Hippocampal formation (tissue), 2 donors: ENCODE measurements around the gene CASP6.
A peak's percentile ranks its signal among the peaks of the same experiment; 100 is the strongest.

Experiments used
- DNase-seq, 2 donors: peaks; one replicate each; lab custom pipeline; 2025; lab: John Stamatoyannopoulos, UW

The CASP6 gene

GRCh38 chr4:109671350-109671749 is 31.9 kb downstream of the CASP6 start:
- DNase-seq: no peak

DNA sequence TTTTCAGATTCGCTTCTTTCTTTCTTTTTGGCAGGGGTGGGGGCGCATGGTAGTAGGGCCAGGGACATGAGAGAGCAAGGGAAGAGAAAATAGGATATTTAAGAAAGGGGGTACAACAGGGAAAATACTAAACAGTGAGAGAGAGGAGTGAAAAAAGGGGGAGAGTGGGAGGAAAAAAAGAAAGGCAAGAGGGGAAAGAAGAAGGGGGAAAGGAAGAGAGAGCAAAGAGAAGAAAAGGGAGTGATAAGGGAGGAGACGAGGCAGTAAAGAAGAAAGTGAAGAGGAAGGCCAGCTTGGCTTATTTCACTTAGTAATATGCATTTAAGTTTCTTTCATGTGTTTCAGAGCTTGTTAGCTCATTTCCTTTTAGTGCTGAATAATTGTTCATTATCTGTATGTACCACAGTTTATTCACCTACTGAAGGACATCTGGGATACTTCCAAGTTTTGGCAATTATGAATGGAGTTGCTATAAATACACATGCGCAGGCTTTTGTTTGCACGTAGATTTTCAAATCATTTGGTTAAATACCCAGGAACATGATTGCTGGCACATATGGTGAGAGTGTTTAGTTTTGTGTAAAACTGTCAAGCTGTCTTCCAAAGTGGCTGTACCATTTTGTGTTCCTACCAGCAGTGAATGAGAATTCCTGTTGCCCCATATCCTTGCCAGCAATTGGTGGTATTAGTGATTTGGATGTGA is 37.3 kb downstream of the CASP6 start:
- no peak for DNase-seq

- peak in 1 of 2 donors; percentile 17 for DNase-seq
Observed at GRCh38 chr4:109662771-109663170, 40.5 kb downstream of the CASP6 start.

- no peak for DNase-seq
Observed at GRCh38 chr4:109662116-109662515, 41.1 kb downstream of the CASP6 start.

- no peak for DNase-seq
Observed at GRCh38 chr4:109658871-109659410, 44.3 kb downstream of the CASP6 start.

- DNase-seq: no peak
Observed at GRCh38 chr4:109657854-109658418, 45.3 kb downstream of the CASP6 start.

DNA sequence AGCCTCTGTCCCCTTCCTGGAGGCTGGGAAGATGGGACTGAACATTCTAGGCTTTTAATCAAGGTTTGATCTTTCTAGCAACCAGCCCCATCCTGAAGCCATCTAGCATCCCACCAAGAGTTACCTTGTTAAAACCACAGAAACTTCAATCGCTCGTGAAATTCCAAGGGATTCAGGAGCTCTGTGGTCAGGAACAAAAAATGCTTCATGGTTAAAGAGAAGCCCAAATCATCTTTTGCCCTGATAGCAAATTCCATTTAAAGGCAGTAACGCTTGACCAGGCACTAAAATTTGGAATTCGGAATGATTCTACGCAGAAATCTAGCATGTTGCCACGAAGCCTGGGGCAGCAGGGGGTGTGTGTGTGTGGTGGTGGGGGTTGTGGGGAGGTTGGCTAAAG is 47.8 kb downstream of the CASP6 start:
- no peak for DNase-seq

GRCh38 chr4:109649872-109650271 is 53.4 kb downstream of the CASP6 start:
- no peak for DNase-seq

- no peak for DNase-seq
Observed at GRCh38 chr4:109648997-109649575, 54.2 kb downstream of the CASP6 start.

DNA sequence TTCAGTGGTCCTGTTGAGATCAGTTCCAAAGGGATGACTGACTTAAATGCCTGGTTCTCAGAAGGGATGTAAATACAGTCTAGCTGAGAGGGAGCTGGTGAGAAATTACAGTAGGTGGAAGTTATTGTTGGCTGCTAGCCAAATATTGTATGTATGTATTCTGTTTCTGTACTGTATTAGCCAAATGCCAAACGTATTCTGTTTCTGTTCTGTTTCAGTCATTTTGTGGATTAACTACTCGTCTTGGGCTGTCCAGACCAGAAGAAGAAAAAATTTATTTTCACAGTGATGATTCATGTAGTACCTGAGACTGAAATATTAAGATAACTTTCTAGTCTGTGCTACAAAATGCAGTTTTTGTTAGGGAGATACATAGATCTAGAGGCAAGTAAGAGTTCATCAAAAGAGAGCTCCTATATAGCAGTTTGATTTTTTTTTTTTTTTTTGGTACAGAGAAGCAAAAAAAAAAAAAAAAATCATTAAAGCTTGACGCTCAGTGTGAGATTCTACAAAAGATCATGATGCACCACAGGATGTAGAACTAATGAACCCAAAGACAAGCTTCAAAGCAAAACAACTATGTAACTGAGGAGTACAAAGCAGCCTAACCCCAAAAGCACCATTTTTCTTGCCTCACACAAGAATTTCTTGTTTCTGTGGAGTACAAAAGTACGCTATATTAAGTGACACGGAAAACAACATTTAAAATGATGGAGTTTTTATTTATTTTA is 54.8 kb downstream of the CASP6 start:
- DNase-seq: no peak

- DNase-seq: no peak
Observed at GRCh38 chr4:109645874-109646710, 57.2 kb downstream of the CASP6 start.

DNA sequence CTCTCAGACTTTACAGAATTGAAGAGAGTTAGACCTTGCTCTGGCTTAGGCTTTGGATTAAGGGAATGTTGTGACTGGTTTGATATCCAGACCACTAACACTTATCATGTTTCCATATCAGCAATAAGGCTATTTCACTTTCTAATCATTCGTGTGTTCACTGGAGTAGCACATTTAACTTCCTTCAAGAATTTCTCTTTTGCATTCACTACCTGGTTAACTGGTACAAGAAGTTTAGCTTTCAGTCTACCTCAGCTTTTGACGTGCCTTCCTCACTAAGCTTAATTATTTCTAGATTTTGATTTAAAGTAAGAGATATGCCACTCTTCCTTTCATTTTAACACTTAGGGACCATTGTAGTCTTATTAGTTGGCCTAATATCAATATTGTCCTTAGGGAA is 62.6 kb downstream of the CASP6 start:
- DNase-seq: no peak
